GM19025 (cell line): ENCODE measurements around the gene TLCD3A.
"Not testable (repeated sequence)": the region's sequence is repeated elsewhere in the genome, so short reads cannot be mapped to it uniquely, and the experiment has no call there.

Experiments
- ATAC-seq: cut with Tn5 transposase; IDR thresholded peaks from one replicate; pipeline ENCODE4 v1.9.1; 2021; ENCODE audit warnings: mild to moderate bottlenecking, low read depth, moderate library complexity; ENCODE audit not compliant: unreplicated experiment

Gene TLCD3A

GRCh38 chr17:784143-784542, 51.7 kb downstream of the TLCD3A start:
- no peak for ATAC-seq

- not testable (repeated sequence) for ATAC-seq
Measured at GRCh38 chr17:785901-786300, 53.5 kb downstream of the TLCD3A start.

GRCh38 chr17:787641-788221, 55.3 kb downstream of the TLCD3A start:
- no peak for ATAC-seq

- ATAC-seq: no peak
Measured at GRCh38 chr17:788551-788950, 56.2 kb downstream of the TLCD3A start.

GRCh38 chr17:789160-789840, 56.9 kb downstream of the TLCD3A start:
- no peak for ATAC-seq

- not testable (repeated sequence) for ATAC-seq
Measured at GRCh38 chr17:789931-790873, 57.8 kb downstream of the TLCD3A start.

GRCh38 chr17:790874-791247, 58.5 kb downstream of the TLCD3A start:
- not testable (repeated sequence) for ATAC-seq

- ATAC-seq: no peak
Measured at GRCh38 chr17:791829-792228, 59.4 kb downstream of the TLCD3A start.

- no peak for ATAC-seq
Measured at GRCh38 chr17:792277-792676, 59.9 kb downstream of the TLCD3A start.
